GM12878 (cell line): ENCODE results near the gene AHCY. TPM values are rescaled to one million over a fixed set of nuclear protein-coding genes. Genes with fewer than 3 reads are reported as not detected.

Source experiments
- ATAC-seq: fragments of 200-7000 bp; cut with Tn5 transposase; 3 replicates; pipeline ENCODE4 v1.9.1; 2020; ENCODE audit warnings: mild to moderate bottlenecking, moderate library complexity
- BruUV-seq: library from RNA; stranded (reverse); fragments of 400-500 nt; replicated peaks from 2 replicates; lab custom pipeline; 2021; lab: Mats Ljungman, UMichigan
- CTCF ChIA-PET: fragments of 300-600 bp; sonication (Branson Sonifier 250); formaldehyde crosslinking; extraction: SDS; loops from one replicate; lab custom pipeline; 2021; ENCODE audit warnings: inconsistent platforms; lab: Yijun Ruan, JAX
- POLR2A ChIA-PET: fragments of 350-600 bp; formaldehyde crosslinking; extraction: SDS; loops from one replicate; lab custom pipeline; 2021; ENCODE audit warnings: inconsistent platforms; lab: Charles Lee
- RAD21 ChIA-PET: fragments of 300-600 bp; sonication (Branson Sonifier 250); formaldehyde crosslinking; loops from one replicate; lab custom pipeline; 2023; ENCODE audit warnings: antibody characterized with exemption; ENCODE audit not compliant: unreplicated experiment; lab: Charles Lee
- SMC1A ChIA-PET: fragments of 300-600 bp; sonication (Branson Sonifier 250); formaldehyde crosslinking; loops from one replicate; lab custom pipeline; 2023; ENCODE audit not compliant: unreplicated experiment, uncharacterized antibody; lab: Charles Lee
- DNase-seq: peaks from one replicate; pipeline ENCODE4 v3.0.0-alpha.2; 2011; ENCODE audit warnings: low read depth, low spot score
- FAIRE-seq: peaks from 3 replicates; lab custom pipeline; 2011; peaks lifted over from hg19 to GRCh38; lab: Jason Lieb, UNC
- H2AFZ ChIP-seq: 2 replicates; pipeline ENCODE4 v1.6.0; 2011; ENCODE audit warnings: low read depth, low read length, control low read depth; ENCODE audit not compliant: control insufficient read depth
- H3K27ac ChIP-seq: 2 replicates; pipeline ENCODE4 v1.5.1; 2011; ENCODE audit warnings: control low read depth; ENCODE audit not compliant: control insufficient read depth, insufficient read depth
- H3K27me3 ChIP-seq, 2 experiments: replicated peaks in 1 of 2; 2 replicates each; pipeline versions ENCODE4 v1.6.0 to v1.6.1; 2011; ENCODE audit warnings: low read length in 1 of 2; ENCODE audit not compliant: control insufficient read depth in 2 of 2, insufficient read depth in 2 of 2
- H3K36me3 ChIP-seq, 2 experiments: 2 replicates each; pipeline ENCODE4 v1.5.1; 2011; ENCODE audit warnings: low read length in 1 of 2; ENCODE audit not compliant: control insufficient read depth in 2 of 2, insufficient read depth in 2 of 2
- H3K4me1 ChIP-seq: 2 replicates; pipeline ENCODE4 v1.6.1; 2011; ENCODE audit warnings: mild to moderate bottlenecking, low read length, moderate library complexity, mixed read lengths; ENCODE audit not compliant: control insufficient read depth, insufficient read depth
- H3K4me2 ChIP-seq: 2 replicates; pipeline ENCODE4 v1.6.0; 2011; ENCODE audit warnings: control low read depth; ENCODE audit not compliant: control insufficient read depth, insufficient read depth
- H3K4me3 ChIP-seq: fragments of 200-600 bp; sonication (generic); 2 replicates; pipeline ENCODE4 v1.5.1; 2016
- H3K79me2 ChIP-seq: 2 replicates; pipeline ENCODE4 v1.6.0; 2011; ENCODE audit warnings: low read length; ENCODE audit not compliant: control insufficient read depth, insufficient read depth
- H3K9ac ChIP-seq: 2 replicates; pipeline ENCODE4 v1.8.0; 2011; ENCODE audit warnings: low read length, control low read depth, mixed read lengths; ENCODE audit not compliant: control insufficient read depth, insufficient read depth
- H3K9me3 ChIP-seq: replicated peaks from 3 replicates; pipeline ENCODE4 v1.5.1; 2011; ENCODE audit warnings: mild to moderate bottlenecking, low read length; ENCODE audit not compliant: control insufficient read depth, insufficient read depth
- H4K20me1 ChIP-seq: 2 replicates; pipeline ENCODE4 v1.6.0; 2011; ENCODE audit not compliant: control insufficient read depth, insufficient read depth
- ATF3 ChIP-seq: IDR thresholded peaks from 2 replicates; pipeline ENCODE4 v1.6.1; 2011; ENCODE audit warnings: low read depth, mild to moderate bottlenecking, low read length, moderate library complexity, borderline replicate concordance; ENCODE audit errors: extremely low read depth
- BCLAF1 ChIP-seq: fragments of 450-650 bp; IDR thresholded peaks from 2 replicates; pipeline ENCODE4 v1.6.1; 2017; ENCODE audit warnings: antibody characterized with exemption, mild to moderate bottlenecking, moderate library complexity
- ELK1 ChIP-seq: IDR thresholded peaks from 2 replicates; pipeline ENCODE4 v1.6.1; 2012; ENCODE audit warnings: low read depth, low read length, improper control_type of control experiment
- HDAC6 ChIP-seq: fragments of 200-600 bp; sonication (generic); IDR thresholded peaks from one replicate; pipeline ENCODE4 v1.8.0; 2017; ENCODE audit warnings: antibody characterized with exemption; ENCODE audit not compliant: unreplicated experiment
- IKZF2 ChIP-seq, 2 experiments: fragments of 450-650 bp; IDR thresholded peaks; 2 replicates each; pipeline ENCODE4 v1.6.1; 2017; ENCODE audit warnings: mild to moderate bottlenecking in 2 of 2, moderate library complexity in 2 of 2
- IRF5 ChIP-seq: fragments of 450-650 bp; IDR thresholded peaks from 2 replicates; pipeline ENCODE4 v1.6.1; 2017; ENCODE audit warnings: borderline replicate concordance
- PRDM15 ChIP-seq: fragments of 450-650 bp; formaldehyde crosslinking; IDR thresholded peaks from 2 replicates; pipeline ENCODE4 v1.4.0; 2020; ENCODE audit warnings: mild to moderate bottlenecking, moderate library complexity
- SREBF1 ChIP-seq: IDR thresholded peaks from 2 replicates; pipeline ENCODE4 v1.6.1; 2012; ENCODE audit warnings: mild to moderate bottlenecking, low read length
- STAT1 ChIP-seq: fragments of 450-650 bp; conservative IDR thresholded peaks from 2 replicates; pipeline ENCODE4 v1.6.1; 2014; ENCODE audit warnings: antibody characterized with exemption, mild to moderate bottlenecking
- ZBTB33 ChIP-seq: fragments of 450-650 bp; IDR thresholded peaks from 2 replicates; pipeline ENCODE4 v1.6.1; 2017; ENCODE audit warnings: mild to moderate bottlenecking
- ZNF384 ChIP-seq: IDR thresholded peaks from 2 replicates; pipeline ENCODE4 v1.6.1; 2012; ENCODE audit warnings: low read depth, mild to moderate bottlenecking, low read length, improper control_type of control experiment, borderline replicate concordance
- whole genome bisulfite sequencing: methylation state at CpG from one replicate; pipeline ENCODE4 v1.1.6; 2016; ENCODE audit warnings: low lambda C conversion rate; ENCODE audit not compliant: insufficient replicate concordance, insufficient coverage; ENCODE audit errors: missing lambda C conversion rate; 5-methylcytosine and 5-hydroxymethylcytosine counted together
- in situ Hi-C: fragments of 300-500 bp; cut with MboI; formaldehyde crosslinking; loops from 9 replicates; pipeline ENCODE4 v1.14.3; 2018; ENCODE audit warnings: mixed read lengths
- intact Hi-C: fragments of 100-400 bp; cut with micrococcal nuclease; formaldehyde crosslinking; loops from one replicate; pipeline ENCODE4 v1.14.2; 2022; ENCODE audit not compliant: unreplicated experiment
- polyA plus RNA-seq, 11 experiments: library from polyadenylated mRNA; depleted of rRNA in 4 of 11; unstranded in 6 of 11; stranded (reverse) in 5 of 11; fragments of >200 nt; fragmentation: Nextera tagmentation in 4 of 11; fragmentation: Illumina TruSeq in 1 of 11; extraction: Ambion mirVana in 4 of 11; extraction: Trizol in 1 of 11; gene quantifications; 1 replicate in 1 of 11; 2 replicates in 10 of 11; pipeline versions ENCODE4 v1.2.1 to v1.2.3, GENCODE V29; 2011 to 2016; ENCODE audit warnings: inconsistent platforms in 2 of 11, missing spikeins in 2 of 11, low read depth in 1 of 11
- total RNA-seq, 4 experiments: library from RNA; depleted of rRNA in 3 of 4; stranded (reverse); fragments of >200 nt in 3 of 4; fragmentation: Illumina TruSeq in 1 of 4; extraction: Trizol in 1 of 4; gene quantifications; 2 replicates each; pipeline versions ENCODE4 v1.2.1 to v1.2.3, GENCODE V29; 2013 to 2021

AHCY gene
- total and polyA plus RNA-seq, 10 of the 15 experiments (the other 5 are each of a cell fraction or from before 2014, with no cell fraction given) = 84.9 to 223 (median 181) TPM

GRCh38 chr20:34240121-34240520, 63.0 kb downstream of the AHCY start:
- no peaks in the 10 kb centered on the region for H3K79me2 ChIP-seq
- no peak overlapping the region for H3K4me3 ChIP-seq
- DNase-seq (no peak), FAIRE-seq (no peak), ATAC-seq (no peak)
- H3K9ac ChIP-seq = no peak overlapping the region
- SMC1A ChIA-PET = interaction anchor here (0.6 to 1.8 kb wide), 4 partner anchors 8 to 1018 kb away, joined by 3 to 5 read pairs (median 4); no protein-coding TSS in a partner anchor
- POLR2A ChIA-PET = interaction anchor here (0.7 kb wide), 1 partner anchor 48 kb away, joined by 3 read pairs; no protein-coding TSS in a partner anchor
- 100% methylated on average over 1 of the region's 1 CpG for WGBS
- H3K27ac ChIP-seq = no peak overlapping the region
- no peak overlapping the region for H2AFZ ChIP-seq
- H3K9me3 ChIP-seq = no peaks in the 10 kb centered on the region; the same call in 1 of the 3 replicates
- RAD21 ChIA-PET = interaction anchor here (1.4 kb wide), 1 partner anchor 63 kb away, joined by 3 read pairs; no protein-coding TSS in a partner anchor
- H3K4me1 ChIP-seq = no peaks in the 10 kb centered on the region; the same call in 1 of the 2 replicates
- no peak overlapping the region for H3K4me2 ChIP-seq
- H4K20me1 ChIP-seq = no peaks in the 10 kb centered on the region
- no peaks in the 10 kb centered on the region; a peak in 1 of 4 replicates for H3K27me3 ChIP-seq
- no TSS peak for BruUV-seq
- in situ Hi-C loops (no loop called here), intact Hi-C loops (no loop called here)
- CTCF ChIA-PET = interaction anchor here (1.2 kb wide), 1 partner anchor 14 kb away, joined by 4 read pairs; no protein-coding TSS in a partner anchor
- no peaks in the 10 kb centered on the region for H3K36me3 ChIP-seq
- TF ChIP-seq STAT1 (no peak), PRDM15 (no peak), BCLAF1 (no peak), SREBF1 (no peak), ELK1 (no peak), IRF5 (no peak), ATF3 (no peak), IKZF2 (IDR thresholded peaks at IDR 0.05) (no peak), HDAC6 (no peak), ZNF384 (no peak), ZBTB33 (no peak)
